Measurements from ENCODE around the gene ANKRD44. TPM values are rescaled to one million over a fixed set of nuclear protein-coding genes. Genes with fewer than 3 reads are reported as not detected.
"Not testable (repeated sequence)": the region's sequence is repeated elsewhere in the genome, so short reads cannot be mapped to it uniquely, and the experiment has no call there.

Gene ANKRD44
- total RNA-seq, 2 experiments from 2014 or later: 214 to 246 TPM

GRCh38 chr2:197300139-197300538 is 10.4 kb downstream of the ANKRD44 start:
- POLR2A ChIA-PET: interaction anchor here (1.5 to 9.6 kb wide), 3 partner anchors 7 to 55 kb away, joined by 4 to 280 read pairs (median 7); partner anchors contain the start of gene ANKRD44
- Mint-ChIP-seq H3K27me3 (no peaks in the 10 kb centered on the region), H3K4me3 (no peak overlapping the region), H3K36me3 (ENCODE audit: low read depth) (peaks cover 82% of the 10 kb centered on the region), H3K27ac (peak overlapping the region; percentile 96), H3K9me3 (peaks cover 7% of the 10 kb centered on the region), H3K4me1 (peaks cover 94% of the 10 kb centered on the region)
- CTCF ChIA-PET: interaction anchor here (1.0 kb wide), 1 partner anchor 8 kb away, joined by 3 read pairs; no protein-coding TSS in a partner anchor
- DNase-seq: no peak

- Mint-ChIP-seq H3K9me3 (peaks cover 7% of the 10 kb centered on the region), H3K27ac (peak overlapping the region; percentile 96), H3K4me1 (peaks cover 97% of the 10 kb centered on the region), H3K27me3 (no peaks in the 10 kb centered on the region), H3K4me3 (no peak overlapping the region), H3K36me3 (ENCODE audit: low read depth) (peaks cover 81% of the 10 kb centered on the region)
- DNase-seq: no peak
- ChIA-PET CTCF (interaction anchor here (0.7 to 6.7 kb wide), 3 partner anchors 9 to 154 kb away, joined by 3 to 73 read pairs (median 3); partner anchors contain the start of gene ANKRD44), POLR2A (interaction anchor here (0.8 to 9.6 kb wide), 7 partner anchors 9 to 101 kb away, joined by 3 to 280 read pairs (median 3); partner anchors contain the start of gene ANKRD44)
These were observed 12.0 kb downstream of the ANKRD44 start for GRCh38 chr2:197298609-197299008.

GRCh38 chr2:197297772-197298318 is 12.7 kb downstream of the ANKRD44 start:
- H3K27me3 Mint-ChIP-seq: no peaks in the 10 kb centered on the region
- peaks cover 7% of the 10 kb centered on the region for H3K9me3 Mint-ChIP-seq
- H3K4me3 Mint-ChIP-seq: no peak overlapping the region
- H3K27ac Mint-ChIP-seq: peak overlapping the region; percentile 96
- H3K36me3 Mint-ChIP-seq (ENCODE audit: low read depth): peaks cover 81% of the 10 kb centered on the region
- no peak for DNase-seq
- peaks cover 97% of the 10 kb centered on the region for H3K4me1 Mint-ChIP-seq
- POLR2A ChIA-PET: interaction anchor here (0.7 to 9.6 kb wide), 15 partner anchors 10 to 201 kb away, joined by 3 to 280 read pairs (median 4); partner anchors contain the start of genes ANKRD44 and HSPD1
- CTCF ChIA-PET: interaction anchor here (1.2 to 6.7 kb wide), 3 partner anchors 10 to 99 kb away, joined by 3 to 73 read pairs (median 3); partner anchors contain the start of gene ANKRD44

- peaks cover 7% of the 10 kb centered on the region for H3K9me3 Mint-ChIP-seq
- H3K4me3 Mint-ChIP-seq: peak overlapping the region; percentile 46
- CTCF ChIA-PET: interaction anchor here (1.2 to 6.7 kb wide), 2 partner anchors 11 kb away, joined by 3 to 73 read pairs; partner anchors contain the start of gene ANKRD44
These were observed 13.3 kb downstream of the ANKRD44 start for GRCh38 chr2:197297266-197297665.

GRCh38 chr2:197296835-197297234 is 13.7 kb downstream of the ANKRD44 start:
- ChIA-PET CTCF (interaction anchor here (1.2 to 6.7 kb wide), 2 partner anchors 11 kb away, joined by 3 to 73 read pairs; partner anchors contain the start of gene ANKRD44), POLR2A (interaction anchor here (0.7 to 9.6 kb wide), 16 partner anchors 9 to 202 kb away, joined by 3 to 280 read pairs (median 4); partner anchors contain the start of genes ANKRD44 and HSPD1)
- H3K27ac Mint-ChIP-seq: peak overlapping the region; percentile 96
- peaks cover 11% of the 10 kb centered on the region for H3K9me3 Mint-ChIP-seq
- peaks cover 82% of the 10 kb centered on the region for H3K36me3 Mint-ChIP-seq (ENCODE audit: low read depth)
- H3K4me3 Mint-ChIP-seq: peak overlapping the region; percentile 46
- H3K27me3 Mint-ChIP-seq: no peaks in the 10 kb centered on the region
- DNase-seq: no peak
- peaks cover 98% of the 10 kb centered on the region for H3K4me1 Mint-ChIP-seq

More at GRCh38 chr2:197297266-197297665, 13.3 kb downstream of the ANKRD44 start:
- no peak for DNase-seq
- peaks cover 82% of the 10 kb centered on the region for H3K36me3 Mint-ChIP-seq (ENCODE audit: low read depth)
- peaks cover 98% of the 10 kb centered on the region for H3K4me1 Mint-ChIP-seq
- no peaks in the 10 kb centered on the region for H3K27me3 Mint-ChIP-seq
- H3K27ac Mint-ChIP-seq: peak overlapping the region; percentile 96
- POLR2A ChIA-PET: interaction anchor here (0.7 to 9.6 kb wide), 15 partner anchors 10 to 202 kb away, joined by 3 to 280 read pairs (median 4); partner anchors contain the start of genes ANKRD44 and HSPD1

- peak; percentile 34 for DNase-seq
- Mint-ChIP-seq H3K4me3 (peak overlapping the region; percentile 73), H3K36me3 (ENCODE audit: low read depth) (peaks cover 80% of the 10 kb centered on the region), H3K27me3 (no peaks in the 10 kb centered on the region), H3K9me3 (peaks cover 11% of the 10 kb centered on the region), H3K27ac (peak overlapping the region; percentile 96), H3K4me1 (peaks cover 93% of the 10 kb centered on the region)
- CTCF ChIA-PET: interaction anchor here (0.6 to 6.7 kb wide), 4 partner anchors 9 to 575 kb away, joined by 3 to 73 read pairs (median 3); partner anchors contain the start of gene ANKRD44
- POLR2A ChIA-PET: interaction anchor here (0.9 to 9.6 kb wide), 13 partner anchors 9 to 366 kb away, joined by 3 to 280 read pairs (median 5); partner anchors contain the start of gene ANKRD44
These were observed 16.3 kb downstream of the ANKRD44 start for GRCh38 chr2:197294260-197294659.

GRCh38 chr2:197293252-197294007 is 17.1 kb downstream of the ANKRD44 start:
- Mint-ChIP-seq H3K36me3 (ENCODE audit: low read depth) (peaks cover 76% of the 10 kb centered on the region), H3K4me1 (peaks cover 90% of the 10 kb centered on the region), H3K27me3 (no peaks in the 10 kb centered on the region), H3K4me3 (peak overlapping the region; percentile 73), H3K9me3 (peaks cover 10% of the 10 kb centered on the region), H3K27ac (peak overlapping the region; percentile 96)
- peak; percentile 32 for DNase-seq
- ChIA-PET CTCF (interaction anchor here (0.6 to 6.7 kb wide), 5 partner anchors 15 to 574 kb away, joined by 3 to 73 read pairs (median 3); partner anchors contain the start of gene ANKRD44), POLR2A (interaction anchor here (0.5 to 9.6 kb wide), 17 partner anchors 8 to 365 kb away, joined by 3 to 280 read pairs (median 4); partner anchors contain the start of gene ANKRD44)

GRCh38 chr2:197292619-197293018 is 18.0 kb downstream of the ANKRD44 start:
- ChIA-PET CTCF (interaction anchor here (1.2 to 6.7 kb wide), 4 partner anchors 15 to 164 kb away, joined by 3 to 73 read pairs (median 3); partner anchors contain the start of gene ANKRD44), POLR2A (interaction anchor here (0.5 to 9.6 kb wide), 9 partner anchors 15 to 141 kb away, joined by 3 to 280 read pairs (median 5); partner anchors contain the start of gene ANKRD44)
- Mint-ChIP-seq H3K9me3 (peaks cover 6% of the 10 kb centered on the region), H3K36me3 (ENCODE audit: low read depth) (peaks cover 72% of the 10 kb centered on the region), H3K4me1 (peaks cover 90% of the 10 kb centered on the region), H3K4me3 (peak overlapping the region; percentile 73), H3K27ac (peak overlapping the region; percentile 96), H3K27me3 (no peaks in the 10 kb centered on the region)
- no peak for DNase-seq

- Mint-ChIP-seq H3K27ac (peak overlapping the region; percentile 96), H3K4me1 (peaks cover 78% of the 10 kb centered on the region), H3K36me3 (ENCODE audit: low read depth) (peaks cover 56% of the 10 kb centered on the region), H3K4me3 (peak overlapping the region; percentile 62)
- H3K27me3 Mint-ChIP-seq, H3K9me3 Mint-ChIP-seq, DNase-seq: not testable (repeated sequence)
- POLR2A ChIA-PET: interaction anchor here (0.9 to 7.8 kb wide), 12 partner anchors 10 to 96 kb away, joined by 3 to 77 read pairs (median 3); partner anchors contain the start of gene ANKRD44
- CTCF ChIA-PET: interaction anchor here (0.7 to 1.8 kb wide), 5 partner anchors 17 to 171 kb away, joined by 3 to 5 read pairs (median 4); partner anchors contain the start of gene ANKRD44
These were observed 23.0 kb downstream of the ANKRD44 start for GRCh38 chr2:197287596-197287932.

- POLR2A ChIA-PET: interaction anchor here (0.9 to 7.8 kb wide), 9 partner anchors 9 to 95 kb away, joined by 3 to 77 read pairs (median 4); partner anchors contain the start of gene ANKRD44
- peaks cover 53% of the 10 kb centered on the region for H3K36me3 Mint-ChIP-seq (ENCODE audit: low read depth)
- H3K27ac Mint-ChIP-seq: peak overlapping the region; percentile 96
- peak; percentile 54 for DNase-seq
- peaks cover 76% of the 10 kb centered on the region for H3K4me1 Mint-ChIP-seq
- peak overlapping the region; percentile 62 for H3K4me3 Mint-ChIP-seq
- CTCF ChIA-PET: interaction anchor here (0.7 to 1.8 kb wide), 4 partner anchors 17 to 89 kb away, joined by 3 to 5 read pairs (median 4); partner anchors contain the start of gene ANKRD44
- no peaks in the 10 kb centered on the region for H3K27me3 Mint-ChIP-seq
- H3K9me3 Mint-ChIP-seq: peaks cover 3% of the 10 kb centered on the region
These were observed 23.6 kb downstream of the ANKRD44 start for GRCh38 chr2:197286805-197287595.

GRCh38 chr2:197285361-197285760 is 25.2 kb downstream of the ANKRD44 start:
- no peak overlapping the region for H3K4me3 Mint-ChIP-seq
- ChIA-PET POLR2A (interaction anchor here (0.9 to 7.8 kb wide), 8 partner anchors 8 to 29 kb away, joined by 3 to 77 read pairs (median 4); partner anchors contain the start of gene ANKRD44), CTCF (interaction anchor here (0.9 to 1.2 kb wide), 3 partner anchors 12 to 45 kb away, joined by 3 to 4 read pairs (median 4); no protein-coding TSS in a partner anchor)
- H3K27me3 Mint-ChIP-seq: no peaks in the 10 kb centered on the region
- no peak for DNase-seq
- no peaks in the 10 kb centered on the region for H3K9me3 Mint-ChIP-seq
- peaks cover 80% of the 10 kb centered on the region for H3K4me1 Mint-ChIP-seq
- peaks cover 56% of the 10 kb centered on the region for H3K36me3 Mint-ChIP-seq (ENCODE audit: low read depth)
- H3K27ac Mint-ChIP-seq: no peak overlapping the region

Data from activated CD4-positive, alpha-beta memory T cell treated with anti-CD3 and anti-CD28 coated beads, Interleukin-2, amount 10 ng/mL, durations not matched to agents 7 days and 5 days (primary cell).